ENCODE measurements around the gene TOM1L2.
"Not testable (repeated sequence)": the region's sequence is repeated elsewhere in the genome, so short reads cannot be mapped to it uniquely, and the experiment has no call there.

TOM1L2 gene

DNA sequence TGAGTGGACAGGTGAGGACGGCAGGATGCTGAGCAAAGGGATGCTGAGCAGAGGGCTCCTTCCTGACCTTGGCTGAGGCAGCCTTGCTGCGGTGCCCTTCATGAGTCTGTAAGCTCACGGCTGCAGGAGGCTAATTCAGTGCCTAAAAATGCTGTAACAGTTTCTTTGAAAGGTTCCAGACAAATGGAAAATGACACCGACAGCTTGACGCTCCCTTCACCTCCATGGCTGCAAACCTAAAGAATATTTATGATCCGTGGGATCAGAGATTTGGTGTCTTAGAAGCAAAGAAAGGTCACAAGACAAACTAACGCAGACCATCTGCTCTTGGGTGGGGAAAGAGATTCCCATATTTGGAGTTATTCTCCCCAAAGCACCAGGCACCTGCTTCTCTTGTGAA lies 28.0 kb downstream of the TOM1L2 start:
- DNase-seq (ENCODE audit: low read depth, low spot score): no peak

DNA sequence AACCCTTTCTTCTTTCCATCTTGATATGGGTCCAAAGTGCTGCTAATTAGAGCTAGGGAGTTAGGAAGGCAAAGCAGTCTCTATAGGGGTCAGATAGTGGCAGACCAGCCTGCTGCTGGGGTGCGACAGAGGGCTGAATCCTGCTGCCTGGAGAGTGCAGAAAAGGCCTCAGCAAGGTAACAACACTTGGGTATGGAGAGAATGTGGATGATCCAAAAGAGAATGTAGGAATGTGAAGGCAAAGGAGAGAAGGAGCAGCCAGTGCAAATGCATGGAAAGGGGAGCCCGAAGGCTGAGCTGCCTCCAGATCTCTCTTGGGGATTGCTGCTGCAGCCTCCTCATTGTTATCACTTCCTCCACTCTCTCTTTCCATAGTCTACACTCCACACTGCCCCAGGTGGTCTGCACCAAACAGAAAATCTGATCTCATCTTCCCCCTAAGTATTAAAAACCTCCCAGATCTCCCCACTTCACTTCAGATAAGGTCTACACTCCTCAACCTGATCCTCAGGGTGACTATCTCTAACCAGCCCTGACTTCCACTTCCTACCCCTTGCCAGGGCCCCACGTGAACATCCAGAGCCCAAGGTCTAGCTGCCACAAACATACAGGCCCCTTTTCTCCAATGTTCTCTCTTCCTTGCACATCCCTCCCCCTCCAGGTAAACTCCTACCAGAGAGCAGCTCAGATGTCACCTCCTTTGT lies 28.8 kb downstream of the TOM1L2 start:
- DNase-seq (ENCODE audit: low read depth, low spot score): no peak

GRCh38 chr17:17942846-17943245 lies 29.4 kb downstream of the TOM1L2 start:
- DNase-seq (ENCODE audit: low read depth, low spot score): no peak

- DNase-seq (ENCODE audit: low read depth, low spot score): no peak
Observed at GRCh38 chr17:17941015-17941414, 31.2 kb downstream of the TOM1L2 start.

- DNase-seq (ENCODE audit: low read depth, low spot score): no peak
Observed at GRCh38 chr17:17940441-17940911, 31.7 kb downstream of the TOM1L2 start.

- DNase-seq (ENCODE audit: low read depth, low spot score): not testable (repeated sequence)
Observed at GRCh38 chr17:17939941-17940340, 32.3 kb downstream of the TOM1L2 start.

DNA sequence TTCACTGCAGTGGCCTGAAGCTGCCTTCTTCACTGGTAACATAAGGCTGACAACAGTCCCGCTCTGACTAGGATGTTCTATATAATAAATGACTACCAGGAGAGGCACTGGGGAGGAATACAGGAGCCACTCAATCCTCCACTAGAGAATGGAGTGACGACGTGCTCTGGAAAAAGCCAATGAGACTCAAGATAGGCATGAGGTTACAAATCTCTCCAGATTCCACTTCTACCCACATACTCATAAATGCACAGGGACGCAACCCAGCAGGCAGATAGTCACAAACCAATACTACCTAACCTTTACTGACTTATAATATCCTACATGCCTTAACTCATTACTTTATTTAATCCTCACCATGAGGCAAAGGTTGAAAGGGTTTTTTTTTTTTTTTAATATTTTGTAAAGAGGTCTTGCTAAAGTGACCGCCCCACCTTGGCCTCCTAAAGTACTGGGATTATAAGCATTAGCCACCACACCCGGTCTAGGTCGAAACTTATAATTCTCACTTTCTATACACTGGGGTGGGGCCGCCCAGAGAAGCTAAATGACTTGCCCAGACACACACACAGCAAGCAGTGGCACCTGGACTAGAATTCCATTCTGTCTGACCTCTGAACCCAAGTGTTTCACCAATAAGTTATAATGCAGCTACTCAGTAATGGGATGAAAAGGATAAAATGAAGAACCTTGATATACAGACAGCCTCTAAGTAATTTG lies 33.7 kb downstream of the TOM1L2 start:
- DNase-seq (ENCODE audit: low read depth, low spot score): no peak

DNA sequence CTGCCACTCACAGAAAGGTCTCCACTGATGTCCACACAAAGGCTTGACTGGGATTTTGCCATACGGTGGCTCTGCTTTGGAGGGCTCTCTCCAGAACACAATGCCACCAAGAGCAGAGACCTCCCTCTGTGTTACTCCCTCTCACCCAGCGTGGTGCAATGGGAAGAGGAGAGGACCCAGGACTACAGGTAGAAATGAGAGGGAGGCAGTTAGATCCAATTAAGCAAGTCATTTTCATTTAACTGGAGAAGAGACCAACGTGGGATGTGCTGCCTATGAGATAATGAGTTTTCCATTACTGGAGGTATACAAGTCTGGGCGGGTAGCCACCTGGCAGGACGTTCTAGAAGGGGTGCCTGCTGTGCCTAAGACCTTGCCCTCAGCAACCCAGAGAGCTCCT lies 34.2 kb downstream of the TOM1L2 start:
- DNase-seq (ENCODE audit: low read depth, low spot score): no peak

DNA sequence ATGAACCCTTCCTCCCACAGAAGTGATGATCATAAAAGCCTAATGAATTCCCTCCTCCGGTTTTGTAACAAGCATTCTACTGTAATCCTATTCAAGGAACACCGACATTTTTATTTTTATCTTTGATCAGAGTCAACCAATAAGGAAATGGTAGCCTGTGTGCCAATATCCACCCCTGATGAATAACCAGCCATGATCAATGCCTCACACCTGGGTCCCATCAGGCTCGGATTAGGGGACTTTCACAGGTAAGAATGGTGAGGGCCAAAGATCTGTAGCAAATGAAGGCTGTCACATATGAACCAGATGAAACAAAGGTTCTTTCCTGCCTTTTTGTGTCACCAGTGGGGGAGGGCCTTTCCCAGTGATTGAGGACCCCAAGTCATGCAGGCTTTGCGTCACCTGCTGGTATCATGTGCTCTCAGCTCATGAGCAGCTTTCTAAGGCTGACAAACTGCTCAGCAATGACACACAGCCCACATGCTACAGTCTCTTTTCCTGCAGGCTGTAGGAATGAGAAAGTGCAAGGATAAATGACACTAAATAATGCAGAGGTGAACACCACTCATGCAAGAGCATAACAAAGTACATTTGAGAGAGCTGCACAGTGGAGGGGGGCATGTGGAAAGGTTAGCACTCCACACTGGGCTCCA lies 34.9 kb downstream of the TOM1L2 start:
- DNase-seq (ENCODE audit: low read depth, low spot score): no peak

- DNase-seq (ENCODE audit: low read depth, low spot score): no peak
Observed at GRCh38 chr17:17935321-17936271, 36.6 kb downstream of the TOM1L2 start.

GRCh38 chr17:17934806-17935205 lies 37.4 kb downstream of the TOM1L2 start:
- DNase-seq (ENCODE audit: low read depth, low spot score): no peak

DNA sequence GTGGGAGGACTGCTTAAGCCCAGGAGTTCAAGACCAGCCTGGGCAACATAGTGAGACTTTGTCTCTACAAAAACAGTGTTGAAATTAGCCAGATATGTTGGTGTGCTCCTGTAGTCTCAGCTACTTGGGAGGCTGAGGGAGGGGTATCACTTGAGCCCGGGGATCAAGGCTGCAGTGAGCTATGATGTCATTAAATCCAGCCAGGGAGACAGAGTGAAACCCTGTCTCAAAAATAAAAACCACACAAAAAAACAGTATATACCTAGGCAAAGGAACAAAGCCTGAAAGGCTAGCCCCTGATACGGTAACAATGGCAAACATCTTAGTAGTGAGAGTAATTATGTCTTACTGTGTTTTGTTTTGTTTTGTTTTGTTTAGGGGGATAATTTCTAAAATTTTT lies 38.0 kb downstream of the TOM1L2 start:
- no peak for DNase-seq (ENCODE audit: low read depth, low spot score)

DNA sequence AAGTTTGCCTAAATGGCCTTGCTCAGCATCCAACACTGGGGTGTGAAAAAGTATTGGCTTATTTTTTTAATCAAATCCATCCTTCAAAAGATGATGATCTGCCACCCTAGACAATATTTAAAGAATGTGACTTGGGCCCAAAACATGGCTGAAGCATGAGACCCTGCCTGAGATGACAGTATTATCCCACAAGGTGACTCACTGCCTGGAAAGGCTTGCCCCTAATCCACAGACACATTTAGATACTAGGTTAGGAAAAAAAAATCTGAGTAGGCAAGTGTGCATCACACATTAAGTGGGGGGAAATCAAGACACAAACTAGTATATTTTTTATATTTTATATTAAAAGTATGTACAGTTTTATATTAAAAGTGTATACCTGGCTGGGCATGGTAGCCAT lies 38.4 kb downstream of the TOM1L2 start:
- DNase-seq (ENCODE audit: low read depth, low spot score): no peak

DNA sequence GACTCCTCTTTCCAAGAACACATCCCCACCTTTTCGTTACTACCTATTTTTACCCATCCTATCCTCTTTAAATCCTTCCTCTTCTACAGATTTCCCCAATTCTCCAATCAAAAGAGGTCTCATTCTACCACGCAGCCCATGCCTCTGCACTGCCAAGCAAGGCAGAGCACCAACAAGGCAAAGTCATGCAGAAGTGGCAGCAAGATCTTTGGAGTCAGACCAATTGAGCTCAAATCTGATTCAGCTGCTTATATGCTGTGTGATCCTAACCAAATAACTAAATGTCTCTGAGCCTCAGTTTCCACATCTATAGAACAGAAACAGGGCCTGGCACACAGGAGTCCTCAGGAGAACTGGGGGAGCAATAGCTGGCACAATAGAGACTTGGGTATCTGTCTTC lies 41.0 kb downstream of the TOM1L2 start:
- no peak for DNase-seq (ENCODE audit: low read depth, low spot score)

- no peak for DNase-seq (ENCODE audit: low read depth, low spot score)
Observed at GRCh38 chr17:17930674-17931073, 41.5 kb downstream of the TOM1L2 start.

- DNase-seq (ENCODE audit: low read depth, low spot score): no peak
Observed at GRCh38 chr17:17929655-17930380, 42.4 kb downstream of the TOM1L2 start.

DNA sequence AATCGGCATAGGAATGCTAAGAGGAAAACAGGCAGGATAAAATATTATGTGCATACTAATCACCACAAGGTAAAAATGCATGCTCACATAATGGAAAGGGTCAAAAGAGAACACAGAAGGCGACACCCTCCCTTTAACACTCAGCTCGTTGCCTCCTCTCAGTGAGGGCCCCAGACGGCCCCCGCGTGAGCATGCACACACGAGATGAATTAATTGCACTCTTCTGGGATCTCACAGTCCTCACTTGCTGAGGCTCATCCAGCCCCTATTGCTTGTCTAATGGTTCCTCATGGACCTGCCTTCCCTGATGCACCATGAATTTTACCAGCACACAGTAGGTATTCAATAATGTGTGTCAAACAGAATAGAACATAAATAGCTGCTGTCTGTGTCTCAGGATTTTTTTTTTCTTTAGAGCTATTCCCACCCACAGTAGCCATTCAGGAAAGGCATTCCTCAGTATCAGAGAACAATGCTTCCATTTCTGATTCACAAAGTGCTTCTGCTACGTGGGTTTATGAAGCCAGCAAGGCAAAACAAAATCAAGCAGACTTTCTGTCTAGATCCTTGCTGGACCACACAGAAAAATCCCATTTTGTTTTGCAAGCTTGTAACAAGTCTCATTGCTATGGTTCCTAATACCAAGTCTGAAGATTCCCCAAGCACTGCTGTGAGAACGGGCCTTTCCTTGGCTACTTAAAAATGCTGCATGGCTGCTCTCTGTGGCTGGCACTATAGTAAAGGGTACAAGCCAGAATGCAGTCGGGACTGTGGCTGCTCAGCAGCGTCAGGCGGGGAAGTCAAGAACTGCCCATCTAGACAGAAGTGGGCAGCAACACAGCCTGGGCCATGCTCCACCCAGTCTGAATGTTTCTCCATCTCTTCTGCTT lies 43.6 kb downstream of the TOM1L2 start:
- DNase-seq (ENCODE audit: low read depth, low spot score): no peak

GRCh38 chr17:17926840-17927449 lies 45.3 kb downstream of the TOM1L2 start:
- DNase-seq (ENCODE audit: low read depth, low spot score): no peak

GRCh38 chr17:17926036-17926435 lies 46.2 kb downstream of the TOM1L2 start:
- DNase-seq (ENCODE audit: low read depth, low spot score): no peak

Measured in iPS DF 19.7 (cell line).